ENCODE results near the gene TTC32.

TTC32 gene

GRCh38 chr2:19873014-19873413, 28.8 kb downstream of the TTC32 start:
- H3K4me1 ChIP-seq (ENCODE audit: insufficient read depth, insufficient read length): no peaks in the 10 kb centered on the region
- peaks cover 20% of the 10 kb centered on the region for H3K27me3 ChIP-seq (ENCODE audit: insufficient read depth, insufficient read length)
- no peaks in the 10 kb centered on the region for H3K9me3 ChIP-seq (ENCODE audit: insufficient read depth, low read length)
- no peaks in the 10 kb centered on the region for H3K36me3 ChIP-seq (ENCODE audit: insufficient read depth, insufficient read length, low read length)
- no peak overlapping the region for H3K4me3 ChIP-seq (ENCODE audit: insufficient read length, low read depth)
- TF ChIP-seq YY1 (IDR thresholded peaks at IDR 0.05; ENCODE audit: insufficient read depth, insufficient read length) (no peak), SUZ12 (IDR thresholded peaks at IDR 0.05; ENCODE audit: extremely low read depth, insufficient read depth, insufficient read length) (no peak), ZNF274 (IDR thresholded peaks at IDR 0.05; ENCODE audit: low read depth, low read length) (no peak)
- no peak for DNase-seq (ENCODE audit: low read depth, low spot score)
- H3K9ac ChIP-seq (ENCODE audit: insufficient read length, low read depth): no peak overlapping the region

DNA sequence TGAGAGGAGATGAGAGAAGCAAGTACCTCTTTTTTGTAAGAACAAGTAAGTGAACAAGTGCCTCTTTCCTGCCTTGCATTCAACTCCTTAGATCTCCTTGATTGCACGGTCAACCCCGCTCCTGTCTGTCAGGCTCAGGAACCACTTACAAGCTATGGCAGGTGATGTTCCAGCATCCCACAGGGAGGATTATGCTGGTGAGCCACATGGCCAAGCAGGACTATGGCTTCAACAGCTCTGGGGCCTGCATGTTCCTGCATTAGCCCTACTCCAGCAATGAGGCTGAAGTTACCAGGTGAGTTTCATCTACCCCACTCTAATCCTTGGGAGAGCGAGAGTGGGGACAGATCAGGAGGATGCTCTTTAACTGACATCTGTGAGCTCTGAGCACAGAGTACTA, 29.5 kb downstream of the TTC32 start:
- Histone ChIP-seq H3K9me3 (ENCODE audit: insufficient read depth, low read length) (no peaks in the 10 kb centered on the region), H3K27me3 (ENCODE audit: insufficient read depth, insufficient read length) (peaks cover 25% of the 10 kb centered on the region), H3K4me1 (ENCODE audit: insufficient read depth, insufficient read length) (no peaks in the 10 kb centered on the region), H3K9ac (ENCODE audit: insufficient read length, low read depth) (no peak overlapping the region), H3K36me3 (ENCODE audit: insufficient read depth, insufficient read length, low read length) (no peaks in the 10 kb centered on the region), H3K4me3 (ENCODE audit: insufficient read length, low read depth) (no peak overlapping the region)
- no peak for TF ChIP-seq ZNF274 (IDR thresholded peaks at IDR 0.05; ENCODE audit: low read depth, low read length)
- no peak for TF ChIP-seq YY1 (IDR thresholded peaks at IDR 0.05; ENCODE audit: insufficient read depth, insufficient read length)
- TF ChIP-seq SUZ12 (IDR thresholded peaks at IDR 0.05; ENCODE audit: extremely low read depth, insufficient read depth, insufficient read length): no peak
- DNase-seq (ENCODE audit: low read depth, low spot score): no peak

DNA sequence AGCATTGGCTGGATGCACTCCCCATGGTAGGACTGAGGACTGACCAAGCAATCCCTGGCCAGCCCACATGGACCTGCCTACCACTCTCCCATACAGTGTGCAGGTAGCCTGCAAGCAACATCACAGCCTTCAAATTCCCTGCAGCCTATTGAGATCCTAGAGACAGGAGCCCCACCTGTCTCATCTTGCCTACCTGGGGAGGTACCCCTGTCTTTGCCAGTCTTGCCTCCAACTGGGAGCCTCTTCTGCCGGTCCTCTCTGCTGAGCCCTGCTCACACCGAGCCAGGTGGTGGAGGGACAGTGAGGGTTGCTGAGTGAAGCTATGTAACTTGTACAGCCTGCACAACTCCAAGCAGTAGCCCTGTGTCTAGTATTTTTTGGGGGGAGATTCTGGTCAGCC, 29.9 kb downstream of the TTC32 start:
- Histone ChIP-seq H3K9me3 (ENCODE audit: insufficient read depth, low read length) (no peaks in the 10 kb centered on the region), H3K27me3 (ENCODE audit: insufficient read depth, insufficient read length) (peaks cover 25% of the 10 kb centered on the region), H3K36me3 (ENCODE audit: insufficient read depth, insufficient read length, low read length) (no peaks in the 10 kb centered on the region), H3K9ac (ENCODE audit: insufficient read length, low read depth) (no peak overlapping the region), H3K4me1 (ENCODE audit: insufficient read depth, insufficient read length) (no peaks in the 10 kb centered on the region), H3K4me3 (ENCODE audit: insufficient read length, low read depth) (no peak overlapping the region)
- DNase-seq (ENCODE audit: low read depth, low spot score): no peak
- TF ChIP-seq SUZ12 (IDR thresholded peaks at IDR 0.05; ENCODE audit: extremely low read depth, insufficient read depth, insufficient read length) (no peak), ZNF274 (IDR thresholded peaks at IDR 0.05; ENCODE audit: low read depth, low read length) (no peak), YY1 (IDR thresholded peaks at IDR 0.05; ENCODE audit: insufficient read depth, insufficient read length) (no peak)

DNA sequence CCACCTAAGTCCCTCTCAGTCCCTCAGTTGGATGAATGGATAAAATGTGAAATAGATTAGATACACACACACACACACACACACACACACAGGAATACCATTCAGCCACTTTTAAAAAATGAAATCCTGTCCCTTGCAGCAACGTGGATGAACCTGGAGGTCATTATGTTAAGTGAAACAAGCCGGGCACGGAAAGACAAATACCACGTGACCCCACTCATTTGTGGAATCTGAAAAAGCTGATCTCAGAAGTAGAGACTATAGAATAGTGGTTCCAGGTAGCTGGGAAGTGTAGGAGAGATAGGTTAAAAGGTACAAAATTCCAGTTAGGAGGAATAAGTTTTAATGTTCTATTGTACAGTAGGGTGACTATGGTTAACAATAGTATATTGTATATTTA, 31.0 kb downstream of the TTC32 start:
- no peak for DNase-seq (ENCODE audit: low read depth, low spot score)
- Histone ChIP-seq H3K9ac (ENCODE audit: insufficient read length, low read depth) (no peak overlapping the region), H3K36me3 (ENCODE audit: insufficient read depth, insufficient read length, low read length) (no peaks in the 10 kb centered on the region), H3K4me1 (ENCODE audit: insufficient read depth, insufficient read length) (no peaks in the 10 kb centered on the region), H3K9me3 (ENCODE audit: insufficient read depth, low read length) (no peaks in the 10 kb centered on the region), H3K4me3 (ENCODE audit: insufficient read length, low read depth) (no peak overlapping the region), H3K27me3 (ENCODE audit: insufficient read depth, insufficient read length) (peaks cover 25% of the 10 kb centered on the region)
- TF ChIP-seq SUZ12 (IDR thresholded peaks at IDR 0.05; ENCODE audit: extremely low read depth, insufficient read depth, insufficient read length) (no peak), ZNF274 (IDR thresholded peaks at IDR 0.05; ENCODE audit: low read depth, low read length) (no peak), YY1 (IDR thresholded peaks at IDR 0.05; ENCODE audit: insufficient read depth, insufficient read length) (no peak)

DNA sequence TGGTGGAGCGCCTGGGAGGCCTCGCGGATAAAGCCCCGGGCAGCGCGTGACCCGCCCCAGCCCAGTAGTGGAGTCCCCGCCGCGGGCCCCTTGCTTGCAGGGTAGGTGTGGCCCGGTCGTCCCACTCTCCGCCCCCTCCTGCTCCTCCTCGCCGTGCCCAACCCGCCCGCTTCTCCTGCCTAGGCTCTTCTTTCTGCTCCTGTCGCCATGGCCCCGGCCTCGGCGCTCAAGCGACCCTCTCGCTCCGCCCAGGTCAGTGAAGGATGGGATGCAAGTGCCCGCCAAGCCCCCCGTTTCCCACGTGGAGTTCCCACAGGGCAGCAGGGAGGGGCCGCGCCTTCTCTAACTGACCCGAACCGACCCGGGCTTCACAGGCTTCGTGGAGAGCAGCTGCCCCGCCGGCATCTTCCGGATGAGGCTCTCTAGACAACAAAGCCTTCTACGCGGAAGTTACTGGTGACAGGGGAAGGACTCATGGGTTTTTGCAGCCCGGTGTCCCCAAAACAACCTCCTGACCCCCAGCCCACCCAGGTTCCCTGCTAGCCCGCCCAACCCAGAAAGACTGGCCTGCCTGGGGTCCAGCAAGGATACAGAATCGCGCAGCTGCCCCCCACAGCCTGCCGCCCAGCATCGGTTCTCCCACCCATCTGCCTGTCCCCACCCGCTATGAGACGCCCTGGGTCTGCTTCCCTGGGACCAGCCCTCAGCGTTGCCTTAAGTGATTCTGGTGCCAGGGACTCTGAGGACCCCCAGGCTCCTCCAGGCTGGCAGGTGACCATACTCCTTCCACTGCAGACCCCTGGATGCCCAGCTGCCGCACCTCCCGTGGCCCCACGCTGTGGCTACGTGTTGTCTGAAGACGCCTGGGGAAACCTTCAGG, 32.8 kb downstream of the TTC32 start:
- no peaks in the 10 kb centered on the region for H3K4me1 ChIP-seq (ENCODE audit: insufficient read depth, insufficient read length)
- H3K36me3 ChIP-seq (ENCODE audit: insufficient read depth, insufficient read length, low read length): no peaks in the 10 kb centered on the region
- no peak for DNase-seq (ENCODE audit: low read depth, low spot score)
- TF ChIP-seq ZNF274 (IDR thresholded peaks at IDR 0.05; ENCODE audit: low read depth, low read length) (no peak), YY1 (IDR thresholded peaks at IDR 0.05; ENCODE audit: insufficient read depth, insufficient read length) (no peak), SUZ12 (IDR thresholded peaks at IDR 0.05; ENCODE audit: extremely low read depth, insufficient read depth, insufficient read length) (no peak)
- H3K27me3 ChIP-seq (ENCODE audit: insufficient read depth, insufficient read length): peaks cover 25% of the 10 kb centered on the region
- H3K4me3 ChIP-seq (ENCODE audit: insufficient read length, low read depth): peak overlapping the region; percentile 15
- no peaks in the 10 kb centered on the region for H3K9me3 ChIP-seq (ENCODE audit: insufficient read depth, low read length)
- H3K9ac ChIP-seq (ENCODE audit: insufficient read length, low read depth): peak overlapping the region; percentile 17

DNA sequence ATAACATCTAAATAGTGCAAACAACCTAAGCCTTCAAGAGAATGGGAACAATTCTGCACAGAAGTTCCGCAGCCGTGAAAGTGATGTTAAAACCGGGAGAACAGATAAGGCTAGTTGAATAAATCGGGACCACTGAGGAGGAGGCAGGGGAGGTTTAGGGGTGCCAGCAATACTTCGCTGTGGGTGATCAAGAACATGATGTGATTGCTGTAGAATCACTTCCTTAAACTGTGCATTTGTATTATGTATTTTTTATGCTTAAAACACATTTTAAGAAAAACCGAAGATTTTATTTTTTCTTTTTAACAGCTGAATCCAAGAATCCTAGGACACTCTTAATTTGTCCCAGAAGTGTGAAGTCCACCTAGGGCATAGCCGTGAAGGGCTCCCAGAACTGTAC, 33.6 kb downstream of the TTC32 start:
- Histone ChIP-seq H3K36me3 (ENCODE audit: insufficient read depth, insufficient read length, low read length) (no peaks in the 10 kb centered on the region), H3K27me3 (ENCODE audit: insufficient read depth, insufficient read length) (peaks cover 25% of the 10 kb centered on the region), H3K4me1 (ENCODE audit: insufficient read depth, insufficient read length) (no peaks in the 10 kb centered on the region), H3K9me3 (ENCODE audit: insufficient read depth, low read length) (no peaks in the 10 kb centered on the region), H3K4me3 (ENCODE audit: insufficient read length, low read depth) (no peak overlapping the region), H3K9ac (ENCODE audit: insufficient read length, low read depth) (no peak overlapping the region)
- TF ChIP-seq SUZ12 (IDR thresholded peaks at IDR 0.05; ENCODE audit: extremely low read depth, insufficient read depth, insufficient read length) (no peak), YY1 (IDR thresholded peaks at IDR 0.05; ENCODE audit: insufficient read depth, insufficient read length) (no peak), ZNF274 (IDR thresholded peaks at IDR 0.05; ENCODE audit: low read depth, low read length) (no peak)
- DNase-seq (ENCODE audit: low read depth, low spot score): no peak

DNA sequence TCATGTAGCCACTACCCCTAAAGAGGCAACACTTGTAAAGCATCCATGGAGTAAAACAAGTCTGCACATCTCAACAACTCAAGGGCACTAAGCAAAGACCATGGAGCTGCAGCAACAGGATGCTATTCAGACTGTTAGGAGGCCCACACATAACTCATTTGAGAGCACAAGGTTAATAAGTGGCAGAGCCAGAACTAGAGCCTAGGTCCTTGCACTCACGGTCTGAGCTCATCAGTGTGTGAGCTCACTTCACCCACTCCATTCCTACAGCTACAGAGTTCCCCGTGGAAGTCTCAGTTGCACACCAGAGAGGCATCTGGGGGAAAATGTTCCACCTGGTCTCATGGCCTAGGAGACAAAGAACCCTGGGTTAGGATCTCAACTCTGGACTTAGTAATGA, 35.0 kb downstream of the TTC32 start:
- Histone ChIP-seq H3K4me3 (ENCODE audit: insufficient read length, low read depth) (no peak overlapping the region), H3K4me1 (ENCODE audit: insufficient read depth, insufficient read length) (no peaks in the 10 kb centered on the region)

More for the DNA sequence above, 35.0 kb downstream of the TTC32 start:
- no peak overlapping the region for H3K9ac ChIP-seq (ENCODE audit: insufficient read length, low read depth)
- TF ChIP-seq YY1 (IDR thresholded peaks at IDR 0.05; ENCODE audit: insufficient read depth, insufficient read length): no peak
- TF ChIP-seq ZNF274 (IDR thresholded peaks at IDR 0.05; ENCODE audit: low read depth, low read length): no peak
- no peak for TF ChIP-seq SUZ12 (IDR thresholded peaks at IDR 0.05; ENCODE audit: extremely low read depth, insufficient read depth, insufficient read length)
- H3K9me3 ChIP-seq (ENCODE audit: insufficient read depth, low read length): no peaks in the 10 kb centered on the region
- no peaks in the 10 kb centered on the region for H3K36me3 ChIP-seq (ENCODE audit: insufficient read depth, insufficient read length, low read length)
- peaks cover 25% of the 10 kb centered on the region for H3K27me3 ChIP-seq (ENCODE audit: insufficient read depth, insufficient read length)
- no peak for DNase-seq (ENCODE audit: low read depth, low spot score)
